Measurements from ENCODE around the gene CAND1.

Gene CAND1

GRCh38 chr12:67280088-67280487, 10.9 kb downstream of the CAND1 start:
- no peak for DNase-seq

- DNase-seq = no peak
These were observed 11.4 kb downstream of the CAND1 start for GRCh38 chr12:67280572-67280971.

GRCh38 chr12:67284561-67284960, 15.4 kb downstream of the CAND1 start:
- DNase-seq = no peak

- DNase-seq = no peak
These were observed 17.1 kb downstream of the CAND1 start for GRCh38 chr12:67286257-67286656.

- DNase-seq = no peak
These were observed 18.2 kb downstream of the CAND1 start for GRCh38 chr12:67287311-67287710.

GRCh38 chr12:67288561-67288960, 19.4 kb downstream of the CAND1 start:
- DNase-seq = no peak

- DNase-seq = no peak
These were observed 21.2 kb downstream of the CAND1 start for GRCh38 chr12:67290378-67290777.

- DNase-seq = no peak
These were observed 30.4 kb downstream of the CAND1 start for GRCh38 chr12:67299526-67299925.

- DNase-seq = no peak
These were observed 30.8 kb downstream of the CAND1 start for GRCh38 chr12:67299926-67300325.

GRCh38 chr12:67302162-67302561, 33.0 kb downstream of the CAND1 start:
- DNase-seq = no peak

GRCh38 chr12:67305544-67305943, 36.4 kb downstream of the CAND1 start:
- no peak for DNase-seq

GRCh38 chr12:67306712-67307111, 37.6 kb downstream of the CAND1 start:
- DNase-seq = no peak

- no peak for DNase-seq
These were observed 46.5 kb downstream of the CAND1 start for GRCh38 chr12:67315661-67316060.

GRCh38 chr12:67318786-67319185, 49.6 kb downstream of the CAND1 start:
- no peak for DNase-seq

- DNase-seq = no peak
These were observed 50.8 kb downstream of the CAND1 start for GRCh38 chr12:67319936-67320335.

- DNase-seq = no peak
These were observed 51.6 kb downstream of the CAND1 start for GRCh38 chr12:67320614-67321295.

- DNase-seq = no peak
These were observed 53.4 kb downstream of the CAND1 start for GRCh38 chr12:67322580-67322979.

GRCh38 chr12:67323007-67323406, 53.8 kb downstream of the CAND1 start:
- no peak for DNase-seq

- no peak for DNase-seq
These were observed 57.5 kb downstream of the CAND1 start for GRCh38 chr12:67326637-67327036.

- no peak for DNase-seq
These were observed 58.3 kb downstream of the CAND1 start for GRCh38 chr12:67327466-67327865.

- DNase-seq = no peak
These were observed 62.0 kb downstream of the CAND1 start for GRCh38 chr12:67331123-67331522.

GRCh38 chr12:67331828-67332227, 62.7 kb downstream of the CAND1 start:
- DNase-seq = no peak

GRCh38 chr12:67333649-67334048, 64.5 kb downstream of the CAND1 start:
- DNase-seq = no peak

GRCh38 chr12:67338426-67338825, 69.3 kb downstream of the CAND1 start:
- DNase-seq = no peak
